GM12865 (cell line): ENCODE data around the gene PLAC1.

Source experiments
- DNase-seq: peaks from one replicate; pipeline ENCODE4 v3.0.0; 2010; ENCODE audit warnings: low read depth
- H3K4me3 ChIP-seq: 2 replicates; pipeline ENCODE4 v1.5.1; 2011; ENCODE audit warnings: mild to moderate bottlenecking, low read depth, low read length, control low read depth
- TF ChIP-seq, protein P1 (sequence below): IDR thresholded peaks from 2 replicates; pipeline ENCODE4 v1.5.1; 2011; ENCODE audit warnings: low read length, control low read depth, low read depth, inconsistent platforms; ENCODE audit not compliant: insufficient read depth; ENCODE audit errors: missing control alignments

Gene PLAC1

DNA sequence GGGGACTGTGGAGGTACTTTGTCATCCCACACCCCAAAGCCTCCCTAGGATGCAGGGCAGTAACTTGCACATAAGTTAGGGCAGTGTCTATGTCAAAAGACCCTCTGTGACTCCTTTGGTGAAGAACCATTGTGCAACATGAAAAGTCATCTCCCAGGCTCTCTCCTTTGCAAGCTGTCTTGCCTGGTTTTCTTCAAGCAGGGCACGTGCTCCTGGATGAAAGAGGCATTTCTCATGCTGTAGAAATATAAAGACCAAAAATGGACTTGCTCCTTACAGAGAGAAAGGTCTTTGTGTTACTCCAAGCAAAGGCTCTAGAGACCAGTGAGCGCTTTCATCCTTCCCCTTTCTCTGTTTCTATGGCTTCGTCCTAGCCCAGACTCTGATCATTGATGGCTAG is 44.9 kb downstream of the PLAC1 start:
- DNase-seq, result no peak

DNA sequence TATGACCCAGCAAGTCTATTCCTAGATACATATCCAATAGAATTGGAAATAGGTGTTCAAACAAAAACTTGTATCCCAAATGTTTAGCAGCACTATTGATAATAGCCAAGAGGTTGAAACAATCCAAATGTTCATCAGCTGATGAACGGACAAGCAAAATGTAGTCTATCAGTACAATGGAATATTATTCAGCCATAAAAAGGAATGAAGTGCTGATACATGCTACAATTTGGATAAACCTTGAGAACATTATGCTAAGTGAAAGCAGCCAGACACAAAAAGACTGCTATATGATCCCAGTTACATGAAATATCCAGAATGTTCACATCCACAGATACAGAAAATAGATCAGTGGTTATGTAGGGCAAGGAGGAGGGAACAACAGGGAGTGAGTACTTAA is 50.1 kb downstream of the PLAC1 start:
- no peak for DNase-seq
- H3K4me3 ChIP-seq, result no peak overlapping the region
- TF ChIP-seq, protein P1, sequence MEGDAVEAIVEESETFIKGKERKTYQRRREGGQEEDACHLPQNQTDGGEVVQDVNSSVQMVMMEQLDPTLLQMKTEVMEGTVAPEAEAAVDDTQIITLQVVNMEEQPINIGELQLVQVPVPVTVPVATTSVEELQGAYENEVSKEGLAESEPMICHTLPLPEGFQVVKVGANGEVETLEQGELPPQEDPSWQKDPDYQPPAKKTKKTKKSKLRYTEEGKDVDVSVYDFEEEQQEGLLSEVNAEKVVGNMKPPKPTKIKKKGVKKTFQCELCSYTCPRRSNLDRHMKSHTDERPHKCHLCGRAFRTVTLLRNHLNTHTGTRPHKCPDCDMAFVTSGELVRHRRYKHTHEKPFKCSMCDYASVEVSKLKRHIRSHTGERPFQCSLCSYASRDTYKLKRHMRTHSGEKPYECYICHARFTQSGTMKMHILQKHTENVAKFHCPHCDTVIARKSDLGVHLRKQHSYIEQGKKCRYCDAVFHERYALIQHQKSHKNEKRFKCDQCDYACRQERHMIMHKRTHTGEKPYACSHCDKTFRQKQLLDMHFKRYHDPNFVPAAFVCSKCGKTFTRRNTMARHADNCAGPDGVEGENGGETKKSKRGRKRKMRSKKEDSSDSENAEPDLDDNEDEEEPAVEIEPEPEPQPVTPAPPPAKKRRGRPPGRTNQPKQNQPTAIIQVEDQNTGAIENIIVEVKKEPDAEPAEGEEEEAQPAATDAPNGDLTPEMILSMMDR, result no peak

More for the DNA sequence above, 44.9 kb downstream of the PLAC1 start:
- TF ChIP-seq, protein P1, result no peak
- no peak overlapping the region for H3K4me3 ChIP-seq

DNA sequence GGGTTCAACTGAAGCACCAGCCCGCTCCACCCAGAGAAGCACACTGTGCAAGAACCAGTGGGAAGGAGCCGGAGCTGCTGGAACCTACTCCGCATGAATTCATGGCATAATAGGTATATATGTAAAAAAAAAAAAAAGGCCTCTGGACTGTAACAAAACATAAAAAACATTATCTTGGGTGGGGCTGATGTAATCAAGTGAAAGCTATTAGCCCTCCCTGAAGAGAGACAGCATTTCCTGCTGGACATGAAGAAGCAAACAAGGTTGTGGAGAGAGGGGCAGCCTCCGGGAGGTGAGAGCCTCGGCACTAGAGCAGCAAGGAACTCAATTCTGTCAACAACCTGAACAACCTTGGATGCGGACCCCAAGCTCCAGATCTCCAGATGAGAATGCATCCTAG is 50.7 kb downstream of the PLAC1 start:
- no peak overlapping the region for H3K4me3 ChIP-seq
- TF ChIP-seq, protein P1, result no peak
- no peak for DNase-seq

DNA sequence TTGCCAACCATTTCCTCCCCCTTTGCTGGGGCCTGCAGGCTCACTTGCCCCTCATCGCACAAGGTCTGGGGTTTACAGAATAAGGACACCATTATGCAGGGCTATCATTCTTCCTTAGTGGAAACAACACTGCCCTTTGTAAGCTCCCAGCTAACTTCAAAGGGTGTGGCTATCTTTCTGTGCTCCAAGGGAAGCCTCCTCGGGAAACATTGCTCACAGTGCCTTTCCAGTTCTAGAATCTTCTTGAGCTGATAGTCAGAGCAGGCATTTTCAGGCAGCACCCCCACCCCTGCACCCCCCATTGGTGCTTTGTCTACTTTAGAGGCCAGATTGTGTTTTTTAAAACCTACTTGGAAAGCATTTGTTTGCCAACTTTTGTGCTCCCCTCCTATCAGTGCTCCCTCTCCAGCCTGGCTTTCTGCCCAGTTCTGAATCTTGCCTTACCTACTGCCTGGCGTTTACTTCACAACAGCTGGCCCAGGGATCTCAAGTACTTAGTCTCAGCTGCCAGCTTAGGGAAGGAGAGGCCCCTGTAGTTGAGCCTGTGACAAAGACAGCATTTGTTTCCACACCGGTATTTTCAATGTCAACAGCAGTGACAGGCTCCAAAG is 53.5 kb downstream of the PLAC1 start:
- TF ChIP-seq, protein P1, result no peak
- DNase-seq, result no peak

GRCh38 chrX:134603806-134604700 is 54.2 kb downstream of the PLAC1 start:
- TF ChIP-seq, protein P1, result no peak
- no peak for DNase-seq
- H3K4me3 ChIP-seq, result no peak overlapping the region

More for the DNA sequence above, 53.5 kb downstream of the PLAC1 start:
- no peak overlapping the region for H3K4me3 ChIP-seq

DNA sequence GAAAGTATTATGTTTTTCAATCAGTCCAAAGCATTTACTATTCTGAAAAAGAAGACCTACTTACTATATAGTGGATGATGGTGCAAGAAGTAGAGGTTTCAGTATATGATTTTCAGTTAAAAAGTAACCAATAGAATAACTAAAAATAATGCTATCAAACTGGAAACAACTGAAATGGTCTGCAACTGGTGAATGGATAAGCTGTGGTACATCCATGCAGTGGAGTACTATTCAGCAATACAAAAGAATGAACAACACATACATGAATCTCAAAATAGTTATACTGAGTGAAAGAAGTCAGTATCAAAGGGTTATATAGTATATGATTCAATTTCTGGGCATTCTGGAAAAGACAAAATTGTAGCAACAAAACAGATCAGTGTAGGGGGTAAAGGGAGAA is 55.9 kb downstream of the PLAC1 start:
- no peak overlapping the region for H3K4me3 ChIP-seq
- TF ChIP-seq, protein P1, result no peak
- no peak for DNase-seq
